ENCODE measurements around the gene RANBP1.
A peak's percentile ranks its signal among the peaks of the same experiment; 100 is the strongest.

The RANBP1 gene

GRCh38 chr22:20125201-20126174 is 9.6 kb downstream of the RANBP1 start:
- DNase-seq (ENCODE audit: low spot score): no peak

- no peak for DNase-seq (ENCODE audit: low spot score)
Observed at GRCh38 chr22:20126284-20127029, 10.6 kb downstream of the RANBP1 start.

GRCh38 chr22:20127318-20127868 is 11.5 kb downstream of the RANBP1 start:
- no peak for DNase-seq (ENCODE audit: low spot score)

- no peak for DNase-seq (ENCODE audit: low spot score)
Observed at GRCh38 chr22:20127869-20128618, 12.1 kb downstream of the RANBP1 start.

- no peak for DNase-seq (ENCODE audit: low spot score)
Observed at GRCh38 chr22:20128619-20128901, 12.7 kb downstream of the RANBP1 start.

- peak; percentile 61 for DNase-seq (ENCODE audit: low spot score)
Observed at GRCh38 chr22:20128902-20129746, 13.2 kb downstream of the RANBP1 start.

GRCh38 chr22:20129747-20130014 is 13.8 kb downstream of the RANBP1 start:
- no peak for DNase-seq (ENCODE audit: low spot score)

GRCh38 chr22:20130319-20130718 is 14.4 kb downstream of the RANBP1 start:
- no peak for DNase-seq (ENCODE audit: low spot score)

- peak; percentile 77 for DNase-seq (ENCODE audit: low spot score)
Observed at GRCh38 chr22:20130731-20131596, 15.1 kb downstream of the RANBP1 start.

- peak; percentile 32 for DNase-seq (ENCODE audit: low spot score)
Observed at GRCh38 chr22:20131597-20131858, 15.6 kb downstream of the RANBP1 start, which contains the start of gene ZDHHC8. Gene ZDHHC8 (plus strand): TSS chr22:20131804. CDS start chr22:20131948, 144 bp downstream.

GRCh38 chr22:20131859-20132685 is 16.2 kb downstream of the RANBP1 start:
- no peak for DNase-seq (ENCODE audit: low spot score)

GRCh38 chr22:20132686-20133246 is 16.9 kb downstream of the RANBP1 start:
- DNase-seq (ENCODE audit: low spot score): no peak

GRCh38 chr22:20133930-20134549 is 18.1 kb downstream of the RANBP1 start:
- no peak for DNase-seq (ENCODE audit: low spot score)

GRCh38 chr22:20135265-20135664 is 19.4 kb downstream of the RANBP1 start:
- no peak for DNase-seq (ENCODE audit: low spot score)

GRCh38 chr22:20135806-20136602 is 20.1 kb downstream of the RANBP1 start:
- DNase-seq (ENCODE audit: low spot score): no peak

GRCh38 chr22:20136603-20136873 is 20.6 kb downstream of the RANBP1 start:
- no peak for DNase-seq (ENCODE audit: low spot score)

- no peak for DNase-seq (ENCODE audit: low spot score)
Observed at GRCh38 chr22:20137113-20137512, 21.2 kb downstream of the RANBP1 start.

- no peak for DNase-seq (ENCODE audit: low spot score)
Observed at GRCh38 chr22:20137671-20138416, 21.9 kb downstream of the RANBP1 start.
